NCI-H1694 (cell line): ENCODE data around the gene TESPA1.
"Not testable (repeated sequence)": the region's sequence is repeated elsewhere in the genome, so short reads cannot be mapped to it uniquely, and the experiment has no call there.

ENCODE experiments used
- DNase-seq: peaks from one replicate; lab custom pipeline; 2025; lab: John Stamatoyannopoulos, UW

The TESPA1 gene

GRCh38 chr12:54948171-54948570 is 36.4 kb downstream of the TESPA1 start:
- no peak for DNase-seq

- no peak for DNase-seq
These were observed 39.5 kb downstream of the TESPA1 start for GRCh38 chr12:54945082-54945481.

- DNase-seq = not testable (repeated sequence)
These were observed 41.3 kb downstream of the TESPA1 start for GRCh38 chr12:54943292-54943691.

GRCh38 chr12:54941659-54942058 is 42.9 kb downstream of the TESPA1 start:
- no peak for DNase-seq

- DNase-seq = no peak
These were observed 43.7 kb downstream of the TESPA1 start for GRCh38 chr12:54940727-54941315.

- DNase-seq = no peak
These were observed 46.6 kb downstream of the TESPA1 start for GRCh38 chr12:54937929-54938328.

GRCh38 chr12:54937376-54937775 is 47.2 kb downstream of the TESPA1 start:
- DNase-seq = no peak

- no peak for DNase-seq
These were observed 47.8 kb downstream of the TESPA1 start for GRCh38 chr12:54936736-54937135.

GRCh38 chr12:54935235-54935951 is 49.2 kb downstream of the TESPA1 start:
- no peak for DNase-seq

GRCh38 chr12:54934419-54934818 is 50.1 kb downstream of the TESPA1 start:
- no peak for DNase-seq

- DNase-seq = no peak
These were observed 51.2 kb downstream of the TESPA1 start for GRCh38 chr12:54933376-54933775.

GRCh38 chr12:54932691-54933090 is 51.9 kb downstream of the TESPA1 start:
- no peak for DNase-seq

- no peak for DNase-seq
These were observed 52.5 kb downstream of the TESPA1 start for GRCh38 chr12:54932038-54932437.

- no peak for DNase-seq
These were observed 54.6 kb downstream of the TESPA1 start for GRCh38 chr12:54929998-54930397.

- DNase-seq = no peak
These were observed 58.3 kb downstream of the TESPA1 start for GRCh38 chr12:54926246-54926645.

GRCh38 chr12:54924972-54925707 is 59.4 kb downstream of the TESPA1 start:
- DNase-seq = no peak

GRCh38 chr12:54917001-54917488 is 67.5 kb downstream of the TESPA1 start:
- DNase-seq = no peak
